DLD1 (cell line): ENCODE measurements around the gene CTNNA1.

Experiments used
- in situ Hi-C: cut with HindIII; loops from 2 replicates; pipeline ENCODE4 v1.10.0; 2017; ENCODE audit warnings: low sequenced_read_pairs

Gene CTNNA1

GRCh38 chr5:138945421-138946240 is 192.4 kb downstream of the CTNNA1 start:
- in situ Hi-C loops: no loop called here

- in situ Hi-C loops: no loop called here
Measured at GRCh38 chr5:138946241-138946623, 193.0 kb downstream of the CTNNA1 start.

GRCh38 chr5:138946831-138947560 is 193.8 kb downstream of the CTNNA1 start:
- in situ Hi-C loops: no loop called here

GRCh38 chr5:138947780-138948179 is 194.6 kb downstream of the CTNNA1 start:
- in situ Hi-C loops: no loop called here

GRCh38 chr5:138948471-138949222 is 195.4 kb downstream of the CTNNA1 start:
- in situ Hi-C loops: no loop called here

GRCh38 chr5:138949223-138949574 is 196.0 kb downstream of the CTNNA1 start:
- in situ Hi-C loops: no loop called here

GRCh38 chr5:138949988-138950387 is 196.8 kb downstream of the CTNNA1 start:
- in situ Hi-C loops: no loop called here

- in situ Hi-C loops: no loop called here
Measured at GRCh38 chr5:138950421-138951031, 197.3 kb downstream of the CTNNA1 start.

GRCh38 chr5:138951091-138951985 is 198.1 kb downstream of the CTNNA1 start:
- in situ Hi-C loops: no loop called here

- in situ Hi-C loops: no loop called here
Measured at GRCh38 chr5:138951986-138952735, 198.9 kb downstream of the CTNNA1 start.

GRCh38 chr5:138952962-138953361 is 199.7 kb downstream of the CTNNA1 start:
- in situ Hi-C loops: no loop called here

- in situ Hi-C loops: no loop called here
Measured at GRCh38 chr5:138953387-138954256, 200.4 kb downstream of the CTNNA1 start.

- in situ Hi-C loops: no loop called here
Measured at GRCh38 chr5:138954257-138955012, 201.2 kb downstream of the CTNNA1 start.

- in situ Hi-C loops: no loop called here
Measured at GRCh38 chr5:138955013-138955660, 201.9 kb downstream of the CTNNA1 start.

GRCh38 chr5:138955671-138956295 is 202.6 kb downstream of the CTNNA1 start:
- in situ Hi-C loops: no loop called here

- in situ Hi-C loops: no loop called here
Measured at GRCh38 chr5:138956801-138957200, 203.6 kb downstream of the CTNNA1 start.
